HUES6 (cell line): ENCODE measurements around the gene ARHGEF1.
A peak's percentile ranks its signal among the peaks of the same experiment; 100 is the strongest.

Source experiments
- H3K27ac ChIP-seq: 2 replicates; pipeline ENCODE4 v1.7.0; 2013; ENCODE audit warnings: low read depth, mild to moderate bottlenecking, low read length, inconsistent platforms
- H3K27me3 ChIP-seq: 2 replicates; pipeline ENCODE4 v1.6.1; 2013; ENCODE audit warnings: low read length; ENCODE audit not compliant: control insufficient read depth, insufficient read depth
- H3K36me3 ChIP-seq: 2 replicates; pipeline ENCODE4 v1.6.1; 2013; ENCODE audit warnings: low read length; ENCODE audit not compliant: control insufficient read depth, insufficient read depth
- H3K4me1 ChIP-seq: 2 replicates; pipeline ENCODE4 v1.6.1; 2013; ENCODE audit warnings: low read length; ENCODE audit not compliant: control insufficient read depth, insufficient read depth
- H3K4me3 ChIP-seq: 2 replicates; pipeline ENCODE4 v1.5.1; 2013; ENCODE audit warnings: low read depth, low read length
- H3K9ac ChIP-seq: one replicate; pipeline ENCODE4 v1.6.1; 2013; ENCODE audit warnings: mild to moderate bottlenecking, low read length
- H3K9me3 ChIP-seq: 2 replicates; pipeline ENCODE4 v1.6.1; 2013; ENCODE audit warnings: low read depth, low read length; ENCODE audit not compliant: control insufficient read depth, insufficient read depth

Gene ARHGEF1

GRCh38 chr19:41849067-41849466, 33.9 kb upstream of the ARHGEF1 start:
- H3K27ac ChIP-seq, result no peak overlapping the region
- no peaks in the 10 kb centered on the region for H3K36me3 ChIP-seq
- H3K4me3 ChIP-seq, result no peak overlapping the region
- H3K9me3 ChIP-seq, result peaks cover 5% of the 10 kb centered on the region
- peaks cover 10% of the 10 kb centered on the region; the same call in 1 of the 2 replicates for H3K4me1 ChIP-seq
- H3K27me3 ChIP-seq, result peaks cover 26% of the 10 kb centered on the region
- no peak overlapping the region for H3K9ac ChIP-seq

- H3K27me3 ChIP-seq, result peaks cover 32% of the 10 kb centered on the region
These were observed 32.6 kb upstream of the ARHGEF1 start for GRCh38 chr19:41850381-41850780.

GRCh38 chr19:41851456-41851855, 31.5 kb upstream of the ARHGEF1 start:
- Histone ChIP-seq H3K36me3 (no peaks in the 10 kb centered on the region), H3K27ac (no peak overlapping the region), H3K4me3 (no peak overlapping the region), H3K9ac (no peak overlapping the region), H3K4me1 (peaks cover 10% of the 10 kb centered on the region; the same call in 1 of the 2 replicates), H3K9me3 (no peaks in the 10 kb centered on the region), H3K27me3 (peaks cover 32% of the 10 kb centered on the region)

More at GRCh38 chr19:41850381-41850780, 32.6 kb upstream of the ARHGEF1 start:
- no peaks in the 10 kb centered on the region for H3K36me3 ChIP-seq
- H3K9ac ChIP-seq, result no peak overlapping the region
- H3K9me3 ChIP-seq, result no peaks in the 10 kb centered on the region
- peaks cover 10% of the 10 kb centered on the region; the same call in 1 of the 2 replicates for H3K4me1 ChIP-seq
- H3K4me3 ChIP-seq, result no peak overlapping the region
- no peak overlapping the region for H3K27ac ChIP-seq

GRCh38 chr19:41853344-41853743, 29.6 kb upstream of the ARHGEF1 start:
- Histone ChIP-seq H3K9ac (no peak overlapping the region), H3K27me3 (peaks cover 28% of the 10 kb centered on the region), H3K36me3 (no peaks in the 10 kb centered on the region), H3K27ac (no peak overlapping the region), H3K9me3 (no peaks in the 10 kb centered on the region), H3K4me3 (no peak overlapping the region), H3K4me1 (peaks cover 10% of the 10 kb centered on the region; the same call in 1 of the 2 replicates)

- Histone ChIP-seq H3K4me1 (peaks cover 10% of the 10 kb centered on the region; the same call in 1 of the 2 replicates), H3K4me3 (no peak overlapping the region), H3K9ac (no peak overlapping the region), H3K27ac (no peak overlapping the region), H3K9me3 (no peaks in the 10 kb centered on the region), H3K36me3 (no peaks in the 10 kb centered on the region), H3K27me3 (peaks cover 28% of the 10 kb centered on the region)
These were observed 29.2 kb upstream of the ARHGEF1 start for GRCh38 chr19:41853768-41854167.

GRCh38 chr19:41859213-41859617, 23.8 kb upstream of the ARHGEF1 start:
- H3K27ac ChIP-seq, result no peak overlapping the region
- H3K36me3 ChIP-seq, result peaks cover 38% of the 10 kb centered on the region
- peak overlapping the region; percentile 37 for H3K4me3 ChIP-seq
- H3K9ac ChIP-seq, result no peak overlapping the region
- no peaks in the 10 kb centered on the region for H3K9me3 ChIP-seq
- peaks cover 8% of the 10 kb centered on the region for H3K27me3 ChIP-seq
- peaks cover 19% of the 10 kb centered on the region for H3K4me1 ChIP-seq

GRCh38 chr19:41859618-41860418, 23.2 kb upstream of the ARHGEF1 start, which contains the start of gene RPS19:
TSS of gene RPS19 (plus strand) at chr19:41860255. CDS start at chr19:41860775, 520 bp downstream.
- peak within 1 kb of the TSS; percentile 82 for H3K4me3 ChIP-seq
- peaks cover 44% of the 10 kb centered on the region for H3K36me3 ChIP-seq
- H3K4me1 ChIP-seq, result peaks cover 24% of the 10 kb centered on the region
- H3K27ac ChIP-seq, result peak within 1 kb of the TSS; percentile 96
- H3K27me3 ChIP-seq, result peaks cover 2% of the 10 kb centered on the region
- peak within 1 kb of the TSS; percentile 99 for H3K9ac ChIP-seq
- H3K9me3 ChIP-seq, result no peaks in the 10 kb centered on the region

GRCh38 chr19:41860419-41861115, 22.4 kb upstream of the ARHGEF1 start:
- Histone ChIP-seq H3K4me3 (peak overlapping the region; percentile 82), H3K36me3 (peaks cover 52% of the 10 kb centered on the region), H3K27ac (peak overlapping the region; percentile 96), H3K4me1 (peaks cover 24% of the 10 kb centered on the region), H3K27me3 (no peaks in the 10 kb centered on the region), H3K9ac (peak overlapping the region; percentile 99), H3K9me3 (no peaks in the 10 kb centered on the region)

- peaks cover 24% of the 10 kb centered on the region for H3K4me1 ChIP-seq
- H3K27me3 ChIP-seq, result no peaks in the 10 kb centered on the region
- H3K9me3 ChIP-seq, result no peaks in the 10 kb centered on the region
- peaks cover 55% of the 10 kb centered on the region for H3K36me3 ChIP-seq
- H3K4me3 ChIP-seq, result peak overlapping the region; percentile 82
- H3K27ac ChIP-seq, result peak overlapping the region; percentile 96
- H3K9ac ChIP-seq, result peak overlapping the region; percentile 99
These were observed 21.7 kb upstream of the ARHGEF1 start for GRCh38 chr19:41861116-41861768.

- Histone ChIP-seq H3K27me3 (no peaks in the 10 kb centered on the region), H3K4me3 (peak overlapping the region; percentile 82), H3K36me3 (peaks cover 61% of the 10 kb centered on the region), H3K4me1 (peaks cover 24% of the 10 kb centered on the region), H3K9me3 (no peaks in the 10 kb centered on the region), H3K27ac (0 out of 2 replicates have a peak overlapping the region, but pooled peaks have one; percentile 96), H3K9ac (peak overlapping the region; percentile 99)
These were observed 21.1 kb upstream of the ARHGEF1 start for GRCh38 chr19:41861846-41862245.
